ENCODE data around the gene PTMS.
A peak's percentile ranks its signal among the peaks of the same experiment; 100 is the strongest.

Gene PTMS

DNA sequence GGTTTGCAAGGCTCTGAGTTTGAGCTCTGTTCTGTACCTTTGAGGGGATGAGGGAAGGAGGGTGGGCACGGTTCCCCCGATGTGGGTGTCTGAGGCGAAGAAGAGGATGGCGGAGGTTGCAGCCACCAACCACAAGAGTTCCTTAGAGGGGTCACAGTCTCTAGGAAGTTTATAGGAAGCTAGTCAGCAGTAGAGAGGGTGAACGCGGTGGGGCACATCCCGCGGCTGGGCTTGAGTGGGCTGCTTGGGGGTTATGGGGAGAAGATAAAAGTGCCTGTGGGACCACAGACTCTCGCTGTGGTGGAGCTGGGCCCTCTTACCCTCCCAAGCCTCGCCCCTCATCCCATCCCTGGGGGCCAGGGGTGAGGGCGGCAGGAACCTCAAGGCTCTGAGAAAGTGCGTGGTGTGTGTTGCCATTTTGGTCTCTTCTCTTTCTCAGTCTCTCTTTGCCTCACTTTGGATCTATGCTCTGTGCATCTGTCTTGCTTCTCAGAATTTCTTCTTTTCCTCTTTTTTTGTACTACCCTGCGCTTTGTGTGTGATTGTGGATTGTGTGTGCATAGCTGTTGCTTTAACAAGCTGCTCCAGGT lies 25.9 kb downstream of the PTMS start:
- TF ChIP-seq TCF4 (CRISPR knock-in tag; IDR thresholded peaks at IDR 0.05; ENCODE audit: borderline replicate concordance) (no peak), ISL1 (CRISPR knock-in tag; IDR thresholded peaks at IDR 0.05) (no peak), RARB (CRISPR knock-in tag; IDR thresholded peaks at IDR 0.05) (no peak)
- ATAC-seq: no peak

DNA sequence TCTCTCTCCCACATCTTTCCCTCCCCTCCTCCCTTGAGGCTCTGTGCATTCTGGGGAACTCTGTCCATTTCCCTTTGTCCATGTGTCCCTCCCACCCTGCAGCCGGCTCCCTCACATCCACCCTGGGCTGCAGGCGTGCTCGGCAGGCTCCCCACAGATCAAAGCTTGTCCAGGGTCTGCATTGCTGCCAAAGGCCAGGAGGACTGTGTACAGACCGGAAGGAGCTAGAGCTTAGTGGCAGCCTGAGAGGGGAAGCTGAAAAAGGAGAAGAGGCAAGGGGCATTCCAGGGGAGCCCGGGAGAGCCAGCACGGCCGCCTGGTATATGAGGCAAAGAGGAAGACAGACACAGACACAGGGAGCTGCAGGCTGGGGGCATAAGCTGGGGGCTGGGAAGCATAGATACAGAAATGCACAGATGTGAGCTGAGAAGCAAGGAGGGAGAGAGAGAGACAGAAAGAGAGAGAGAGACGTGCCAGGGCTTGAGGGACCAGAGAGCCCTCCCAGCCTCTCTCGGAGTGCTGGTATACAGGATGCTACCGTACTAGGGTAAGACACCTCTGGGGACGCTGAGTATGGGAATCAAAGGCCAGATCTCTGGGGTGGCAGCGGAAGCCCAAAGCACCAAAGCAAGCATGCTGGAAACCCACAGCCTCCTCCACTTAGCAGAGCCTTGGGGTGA lies 26.5 kb downstream of the PTMS start:
- ATAC-seq: peak; percentile 56
- TF ChIP-seq ESRRG (CRISPR knock-in tag; IDR thresholded peaks at IDR 0.05) (no peak), ZFP30 (CRISPR knock-in tag; IDR thresholded peaks at IDR 0.05) (no peak), ZNF8 (CRISPR knock-in tag; IDR thresholded peaks at IDR 0.05) (no peak), ZNF565 (CRISPR knock-in tag; conservative IDR thresholded peaks at IDR 0.05; ENCODE audit: low read depth) (no peak), PPARA (CRISPR knock-in tag; IDR thresholded peaks at IDR 0.05; ENCODE audit: borderline replicate concordance) (no peak), ZFP3 (CRISPR knock-in tag; IDR thresholded peaks at IDR 0.05) (no peak), RARB (CRISPR knock-in tag; IDR thresholded peaks at IDR 0.05) (no peak), SNAI2 (CRISPR knock-in tag; IDR thresholded peaks at IDR 0.05) (no peak)
- TF ChIP-seq, protein P1, sequence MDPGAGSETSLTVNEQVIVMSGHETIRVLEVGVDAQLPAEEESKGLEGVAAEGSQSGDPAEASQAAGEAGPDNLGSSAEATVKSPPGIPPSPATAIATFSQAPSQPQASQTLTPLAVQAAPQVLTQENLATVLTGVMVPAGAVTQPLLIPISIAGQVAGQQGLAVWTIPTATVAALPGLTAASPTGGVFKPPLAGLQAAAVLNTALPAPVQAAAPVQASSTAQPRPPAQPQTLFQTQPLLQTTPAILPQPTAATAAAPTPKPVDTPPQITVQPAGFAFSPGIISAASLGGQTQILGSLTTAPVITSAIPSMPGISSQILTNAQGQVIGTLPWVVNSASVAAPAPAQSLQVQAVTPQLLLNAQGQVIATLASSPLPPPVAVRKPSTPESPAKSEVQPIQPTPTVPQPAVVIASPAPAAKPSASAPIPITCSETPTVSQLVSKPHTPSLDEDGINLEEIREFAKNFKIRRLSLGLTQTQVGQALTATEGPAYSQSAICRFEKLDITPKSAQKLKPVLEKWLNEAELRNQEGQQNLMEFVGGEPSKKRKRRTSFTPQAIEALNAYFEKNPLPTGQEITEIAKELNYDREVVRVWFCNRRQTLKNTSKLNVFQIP (CRISPR knock-in tag; IDR thresholded peaks at IDR 0.05; ENCODE audit: borderline replicate concordance, low read depth): no peak
- TF ChIP-seq, protein P2, sequence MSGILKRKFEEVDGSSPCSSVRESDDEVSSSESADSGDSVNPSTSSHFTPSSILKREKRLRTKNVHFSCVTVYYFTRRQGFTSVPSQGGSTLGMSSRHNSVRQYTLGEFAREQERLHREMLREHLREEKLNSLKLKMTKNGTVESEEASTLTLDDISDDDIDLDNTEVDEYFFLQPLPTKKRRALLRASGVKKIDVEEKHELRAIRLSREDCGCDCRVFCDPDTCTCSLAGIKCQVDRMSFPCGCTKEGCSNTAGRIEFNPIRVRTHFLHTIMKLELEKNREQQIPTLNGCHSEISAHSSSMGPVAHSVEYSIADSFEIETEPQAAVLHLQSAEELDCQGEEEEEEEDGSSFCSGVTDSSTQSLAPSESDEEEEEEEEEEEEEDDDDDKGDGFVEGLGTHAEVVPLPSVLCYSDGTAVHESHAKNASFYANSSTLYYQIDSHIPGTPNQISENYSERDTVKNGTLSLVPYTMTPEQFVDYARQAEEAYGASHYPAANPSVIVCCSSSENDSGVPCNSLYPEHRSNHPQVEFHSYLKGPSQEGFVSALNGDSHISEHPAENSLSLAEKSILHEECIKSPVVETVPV (CRISPR knock-in tag; IDR thresholded peaks at IDR 0.05): no peak
- TF ChIP-seq, protein P3, sequence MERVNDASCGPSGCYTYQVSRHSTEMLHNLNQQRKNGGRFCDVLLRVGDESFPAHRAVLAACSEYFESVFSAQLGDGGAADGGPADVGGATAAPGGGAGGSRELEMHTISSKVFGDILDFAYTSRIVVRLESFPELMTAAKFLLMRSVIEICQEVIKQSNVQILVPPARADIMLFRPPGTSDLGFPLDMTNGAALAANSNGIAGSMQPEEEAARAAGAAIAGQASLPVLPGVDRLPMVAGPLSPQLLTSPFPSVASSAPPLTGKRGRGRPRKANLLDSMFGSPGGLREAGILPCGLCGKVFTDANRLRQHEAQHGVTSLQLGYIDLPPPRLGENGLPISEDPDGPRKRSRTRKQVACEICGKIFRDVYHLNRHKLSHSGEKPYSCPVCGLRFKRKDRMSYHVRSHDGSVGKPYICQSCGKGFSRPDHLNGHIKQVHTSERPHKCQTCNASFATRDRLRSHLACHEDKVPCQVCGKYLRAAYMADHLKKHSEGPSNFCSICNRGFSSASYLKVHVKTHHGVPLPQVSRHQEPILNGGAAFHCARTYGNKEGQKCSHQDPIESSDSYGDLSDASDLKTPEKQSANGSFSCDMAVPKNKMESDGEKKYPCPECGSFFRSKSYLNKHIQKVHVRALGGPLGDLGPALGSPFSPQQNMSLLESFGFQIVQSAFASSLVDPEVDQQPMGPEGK (CRISPR knock-in tag; IDR thresholded peaks at IDR 0.05; ENCODE audit: borderline replicate concordance): no peak

DNA sequence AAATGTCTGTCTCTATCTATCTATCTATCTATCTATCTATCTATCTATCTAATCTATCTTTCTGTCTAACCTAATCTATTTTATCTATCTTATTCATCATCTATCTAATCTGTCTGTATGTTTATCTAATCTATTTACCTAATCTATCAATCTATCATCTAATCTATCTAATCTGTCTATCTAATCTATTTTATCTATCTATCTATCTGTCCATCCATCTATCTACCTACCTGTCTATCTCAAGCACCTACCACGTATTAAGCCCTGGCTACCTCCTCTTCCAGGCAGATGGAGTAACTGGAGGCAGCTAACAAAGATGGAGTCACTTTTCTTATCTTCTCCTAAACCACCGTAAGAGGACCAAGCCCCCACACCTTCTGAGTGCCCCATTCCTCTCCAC lies 28.9 kb downstream of the PTMS start:
- ATAC-seq: no peak
- TF ChIP-seq ZNF565 (CRISPR knock-in tag; conservative IDR thresholded peaks at IDR 0.05; ENCODE audit: low read depth) (no peak), ZC3H10 (CRISPR knock-in tag; IDR thresholded peaks at IDR 0.05) (no peak), BACH2 (CRISPR knock-in tag; IDR thresholded peaks at IDR 0.05; ENCODE audit: borderline replicate concordance) (no peak), ARNTL (CRISPR knock-in tag; IDR thresholded peaks at IDR 0.05; ENCODE audit: borderline replicate concordance, low read depth) (no peak), ESRRG (CRISPR knock-in tag; IDR thresholded peaks at IDR 0.05) (no peak)
- TF ChIP-seq, protein P2 (CRISPR knock-in tag; IDR thresholded peaks at IDR 0.05): no peak
- TF ChIP-seq, protein P4, sequence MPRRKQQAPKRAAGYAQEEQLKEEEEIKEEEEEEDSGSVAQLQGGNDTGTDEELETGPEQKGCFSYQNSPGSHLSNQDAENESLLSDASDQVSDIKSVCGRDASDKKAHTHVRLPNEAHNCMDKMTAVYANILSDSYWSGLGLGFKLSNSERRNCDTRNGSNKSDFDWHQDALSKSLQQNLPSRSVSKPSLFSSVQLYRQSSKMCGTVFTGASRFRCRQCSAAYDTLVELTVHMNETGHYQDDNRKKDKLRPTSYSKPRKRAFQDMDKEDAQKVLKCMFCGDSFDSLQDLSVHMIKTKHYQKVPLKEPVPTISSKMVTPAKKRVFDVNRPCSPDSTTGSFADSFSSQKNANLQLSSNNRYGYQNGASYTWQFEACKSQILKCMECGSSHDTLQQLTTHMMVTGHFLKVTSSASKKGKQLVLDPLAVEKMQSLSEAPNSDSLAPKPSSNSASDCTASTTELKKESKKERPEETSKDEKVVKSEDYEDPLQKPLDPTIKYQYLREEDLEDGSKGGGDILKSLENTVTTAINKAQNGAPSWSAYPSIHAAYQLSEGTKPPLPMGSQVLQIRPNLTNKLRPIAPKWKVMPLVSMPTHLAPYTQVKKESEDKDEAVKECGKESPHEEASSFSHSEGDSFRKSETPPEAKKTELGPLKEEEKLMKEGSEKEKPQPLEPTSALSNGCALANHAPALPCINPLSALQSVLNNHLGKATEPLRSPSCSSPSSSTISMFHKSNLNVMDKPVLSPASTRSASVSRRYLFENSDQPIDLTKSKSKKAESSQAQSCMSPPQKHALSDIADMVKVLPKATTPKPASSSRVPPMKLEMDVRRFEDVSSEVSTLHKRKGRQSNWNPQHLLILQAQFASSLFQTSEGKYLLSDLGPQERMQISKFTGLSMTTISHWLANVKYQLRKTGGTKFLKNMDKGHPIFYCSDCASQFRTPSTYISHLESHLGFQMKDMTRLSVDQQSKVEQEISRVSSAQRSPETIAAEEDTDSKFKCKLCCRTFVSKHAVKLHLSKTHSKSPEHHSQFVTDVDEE (CRISPR knock-in tag; IDR thresholded peaks at IDR 0.05): no peak

DNA sequence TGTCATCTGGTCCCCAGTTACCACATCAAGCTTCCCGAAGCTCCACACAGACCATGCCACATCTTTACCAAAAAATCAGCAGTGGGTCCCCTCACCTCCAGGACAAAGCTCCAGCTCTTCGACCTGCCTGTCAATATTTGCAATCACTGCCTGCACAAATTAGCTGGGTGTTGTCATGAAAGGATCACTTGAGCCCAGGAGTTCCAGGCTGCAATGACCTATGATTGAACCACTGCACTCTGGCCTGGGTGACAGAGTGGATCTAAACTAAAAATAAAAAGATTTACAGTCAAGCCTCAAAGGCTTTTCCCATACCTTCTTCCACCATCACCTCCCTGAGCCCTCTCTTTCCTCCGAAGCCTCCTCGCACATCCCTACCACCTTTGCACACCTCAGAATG lies 30.4 kb downstream of the PTMS start:
- ATAC-seq: no peak
- no peak for TF ChIP-seq GLIS3 (CRISPR knock-in tag; IDR thresholded peaks at IDR 0.05)
- TF ChIP-seq ESRRG (CRISPR knock-in tag; IDR thresholded peaks at IDR 0.05): no peak
- TF ChIP-seq OSR1 (CRISPR knock-in tag; IDR thresholded peaks at IDR 0.05): no peak
- TF ChIP-seq, protein P5, sequence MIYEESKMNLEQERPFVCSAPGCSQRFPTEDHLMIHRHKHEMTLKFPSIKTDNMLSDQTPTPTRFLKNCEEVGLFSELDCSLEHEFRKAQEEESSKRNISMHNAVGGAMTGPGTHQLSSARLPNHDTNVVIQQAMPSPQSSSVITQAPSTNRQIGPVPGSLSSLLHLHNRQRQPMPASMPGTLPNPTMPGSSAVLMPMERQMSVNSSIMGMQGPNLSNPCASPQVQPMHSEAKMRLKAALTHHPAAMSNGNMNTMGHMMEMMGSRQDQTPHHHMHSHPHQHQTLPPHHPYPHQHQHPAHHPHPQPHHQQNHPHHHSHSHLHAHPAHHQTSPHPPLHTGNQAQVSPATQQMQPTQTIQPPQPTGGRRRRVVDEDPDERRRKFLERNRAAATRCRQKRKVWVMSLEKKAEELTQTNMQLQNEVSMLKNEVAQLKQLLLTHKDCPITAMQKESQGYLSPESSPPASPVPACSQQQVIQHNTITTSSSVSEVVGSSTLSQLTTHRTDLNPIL (CRISPR knock-in tag; IDR thresholded peaks at IDR 0.05; ENCODE audit: low read depth): no peak
- no peak for TF ChIP-seq ZNF8 (CRISPR knock-in tag; IDR thresholded peaks at IDR 0.05)
- TF ChIP-seq CSDC2 (CRISPR knock-in tag; IDR thresholded peaks at IDR 0.05): no peak
- TF ChIP-seq, protein P4 (CRISPR knock-in tag; IDR thresholded peaks at IDR 0.05): no peak
- no peak for TF ChIP-seq ARNTL (CRISPR knock-in tag; IDR thresholded peaks at IDR 0.05; ENCODE audit: borderline replicate concordance, low read depth)
- TF ChIP-seq ISL1 (CRISPR knock-in tag; IDR thresholded peaks at IDR 0.05): no peak

Measured in SK-N-SH treated with all-trans-retinoic acid at 6 μM for 48 hours (cell line).